Measurements from ENCODE around the gene CKS2.

CKS2 gene

DNA sequence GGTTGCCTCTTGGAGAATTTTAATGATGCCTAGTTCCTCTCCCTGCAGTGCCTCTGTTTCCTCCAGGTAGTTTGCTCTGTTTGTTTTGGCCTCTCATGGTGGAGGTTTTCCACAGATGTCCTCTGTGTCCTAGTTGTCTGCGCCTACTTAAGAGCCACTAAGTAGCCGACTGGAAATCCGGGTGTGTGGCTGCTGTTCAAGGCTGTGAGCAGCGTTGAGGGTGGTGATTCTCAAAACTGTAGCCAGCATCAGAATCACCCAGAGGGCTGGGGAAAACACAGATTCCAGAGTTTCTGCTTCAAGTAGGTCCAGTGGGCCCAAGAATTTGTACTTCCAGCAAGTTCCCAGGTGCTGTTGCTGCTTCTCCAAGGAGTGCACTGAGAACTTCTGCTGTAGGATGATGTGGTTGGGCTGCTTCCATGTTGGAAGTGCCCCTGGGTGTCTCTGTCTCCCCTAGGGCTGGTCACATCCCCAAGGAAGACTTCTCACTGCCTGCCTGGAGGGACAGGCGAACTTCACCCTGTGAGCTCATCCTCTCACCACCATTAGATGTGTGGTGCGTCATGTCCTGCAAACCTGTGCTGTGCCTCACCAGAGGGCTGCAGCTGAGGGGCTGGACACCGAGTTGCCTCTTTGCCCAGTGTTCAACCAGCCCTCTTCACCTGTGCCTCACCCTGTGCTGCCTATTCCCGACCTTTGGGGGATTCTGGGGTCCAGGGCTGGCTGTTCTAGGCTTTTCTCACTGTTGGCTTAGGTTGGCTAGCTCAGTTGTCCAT lies 42.1 kb downstream of the CKS2 start:
- peak overlapping the region; percentile 93 for H3K27ac Mint-ChIP-seq
- no peaks in the 10 kb centered on the region for H3K27me3 Mint-ChIP-seq
- H3K4me3 Mint-ChIP-seq = no peak overlapping the region
- no peaks in the 10 kb centered on the region for H3K9me3 Mint-ChIP-seq
- H3K36me3 Mint-ChIP-seq = peaks cover 14% of the 10 kb centered on the region
- H3K4me1 Mint-ChIP-seq = peaks cover 36% of the 10 kb centered on the region

DNA sequence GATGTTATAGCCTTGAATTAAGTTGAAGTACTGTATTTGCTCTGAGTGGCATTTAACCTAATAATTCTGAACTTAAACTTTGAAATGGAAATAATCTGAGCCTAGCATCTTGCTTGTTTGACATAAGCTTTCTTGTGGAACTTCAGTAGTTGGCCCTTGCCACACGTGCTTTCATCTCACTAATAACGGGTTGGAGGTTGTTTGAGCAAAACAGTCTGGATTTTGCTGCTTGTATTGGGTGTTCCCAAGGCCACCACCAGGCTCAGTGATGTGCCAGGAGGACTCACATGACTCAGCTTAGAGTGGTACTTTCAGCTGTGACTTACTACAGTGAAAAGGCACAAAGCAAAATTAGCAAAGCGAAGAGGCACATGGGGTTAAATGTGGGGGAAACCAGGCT lies 43.0 kb downstream of the CKS2 start:
- Mint-ChIP-seq H3K4me1 (peaks cover 36% of the 10 kb centered on the region), H3K36me3 (peaks cover 14% of the 10 kb centered on the region), H3K9me3 (no peaks in the 10 kb centered on the region), H3K27me3 (no peaks in the 10 kb centered on the region), H3K4me3 (no peak overlapping the region), H3K27ac (no peak overlapping the region)

DNA sequence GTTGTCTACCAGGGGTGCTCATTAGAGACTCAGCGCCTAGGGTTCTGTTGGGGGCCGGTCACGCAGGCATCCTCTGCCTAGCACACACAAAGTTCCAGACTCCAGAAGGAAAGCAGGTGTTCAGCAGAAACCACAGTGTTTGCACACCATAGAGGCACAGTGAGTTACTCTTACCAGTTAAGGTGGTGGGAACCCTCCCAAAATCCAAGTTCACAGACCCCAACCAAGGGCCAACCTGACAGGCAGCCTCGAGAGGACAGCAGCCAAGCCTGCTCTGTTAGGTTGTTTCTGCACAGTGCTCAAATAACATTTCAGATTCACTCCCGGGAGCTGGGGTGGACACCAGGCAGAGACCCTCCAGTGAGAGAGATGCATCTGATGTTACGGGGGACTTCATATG lies 43.5 kb downstream of the CKS2 start:
- Mint-ChIP-seq H3K9me3 (no peaks in the 10 kb centered on the region), H3K4me3 (no peak overlapping the region), H3K27ac (no peak overlapping the region), H3K27me3 (no peaks in the 10 kb centered on the region), H3K36me3 (peaks cover 13% of the 10 kb centered on the region), H3K4me1 (peaks cover 36% of the 10 kb centered on the region)

DNA sequence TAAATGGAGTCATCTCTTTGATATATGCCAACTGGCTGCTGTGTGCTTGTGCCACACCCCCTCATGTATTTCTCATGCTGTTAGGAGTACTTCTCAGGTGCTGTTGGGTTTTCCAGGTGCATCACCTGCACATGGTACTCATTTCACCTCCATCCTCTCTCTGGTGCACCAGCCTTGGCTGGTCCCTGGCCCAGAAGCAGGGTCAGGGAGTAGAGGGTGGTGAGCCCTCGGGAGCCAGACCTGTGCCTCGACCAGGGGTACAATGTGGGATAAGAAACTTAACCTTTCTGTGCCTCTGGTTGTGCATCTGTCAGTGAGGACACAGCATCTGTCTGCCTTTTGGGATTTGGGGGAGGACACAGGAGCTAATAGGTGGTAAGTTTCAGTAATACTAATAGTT lies 45.8 kb downstream of the CKS2 start:
- Mint-ChIP-seq H3K36me3 (peaks cover 17% of the 10 kb centered on the region), H3K4me3 (no peak overlapping the region), H3K27ac (no peak overlapping the region)

DNA sequence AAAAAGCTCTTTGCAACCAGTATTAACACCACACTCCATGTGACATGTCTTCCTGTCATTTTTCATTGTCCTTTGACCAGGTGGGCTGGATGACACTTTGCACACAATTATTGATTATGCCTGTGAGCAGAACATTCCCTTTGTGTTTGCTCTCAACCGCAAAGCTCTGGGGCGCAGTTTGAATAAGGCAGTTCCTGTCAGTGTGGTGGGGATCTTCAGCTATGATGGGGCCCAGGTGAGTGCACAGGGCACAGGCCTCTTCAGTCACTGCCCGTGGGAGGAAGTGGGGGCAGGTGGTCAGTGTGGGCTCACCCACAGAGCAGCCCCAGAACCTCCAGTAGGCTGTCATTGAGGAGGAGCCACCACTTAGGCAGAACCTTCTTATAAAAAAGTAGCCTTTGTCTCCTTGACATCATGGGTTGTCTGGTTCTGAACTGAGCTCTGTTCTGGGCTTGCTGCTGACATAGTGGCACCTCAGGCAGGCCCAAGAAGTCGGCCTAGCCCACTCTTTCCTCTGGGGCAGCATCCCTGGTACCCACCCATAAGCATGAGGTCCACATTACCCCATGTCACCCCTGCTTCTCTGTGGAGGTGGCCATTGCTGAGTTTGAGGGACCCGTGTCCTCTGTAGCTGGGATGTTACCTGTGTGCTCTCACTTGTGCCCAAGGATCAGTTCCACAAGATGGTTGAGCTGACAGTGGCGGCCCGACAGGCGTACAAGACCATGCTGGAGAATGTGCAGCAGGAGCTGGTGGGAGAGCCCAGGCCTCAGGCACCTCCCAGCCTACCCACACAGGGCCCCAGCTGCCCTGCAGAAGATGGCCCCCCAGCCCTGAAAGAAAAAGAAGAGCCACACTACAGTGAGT lies 46.6 kb downstream of the CKS2 start:
- Mint-ChIP-seq H3K9me3 (no peaks in the 10 kb centered on the region), H3K4me3 (no peak overlapping the region), H3K4me1 (peaks cover 16% of the 10 kb centered on the region), H3K27ac (peak overlapping the region; percentile 91), H3K36me3 (peaks cover 15% of the 10 kb centered on the region), H3K27me3 (no peaks in the 10 kb centered on the region)

More for the DNA sequence above, 45.8 kb downstream of the CKS2 start:
- peaks cover 24% of the 10 kb centered on the region for H3K4me1 Mint-ChIP-seq
- H3K27me3 Mint-ChIP-seq = no peaks in the 10 kb centered on the region
- H3K9me3 Mint-ChIP-seq = no peaks in the 10 kb centered on the region

DNA sequence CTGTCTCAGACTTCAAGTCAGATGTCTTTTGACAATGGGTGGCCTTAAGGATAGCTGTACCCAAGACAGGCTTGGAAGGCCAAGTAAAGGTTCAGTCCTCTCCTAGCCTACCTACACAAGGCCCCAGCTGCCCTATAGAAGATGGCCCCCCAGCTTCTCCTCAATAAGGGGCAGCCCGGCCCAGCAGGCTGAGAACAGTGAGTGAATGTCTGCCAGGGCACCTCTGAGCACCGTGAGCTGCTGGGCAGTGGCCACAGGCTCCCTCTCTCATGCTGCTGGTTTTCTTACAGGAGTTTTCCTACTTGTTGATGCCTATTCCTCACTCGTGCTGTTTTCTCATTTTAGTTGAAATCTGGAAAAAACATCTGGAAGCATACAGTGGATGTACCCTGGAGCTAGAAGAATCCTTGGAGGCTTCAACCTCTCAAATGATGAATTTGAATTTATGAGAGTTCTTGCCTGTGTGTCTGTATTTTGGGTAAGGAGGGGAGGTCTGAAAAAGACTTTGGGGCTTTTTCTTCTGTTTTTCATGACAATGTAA lies 47.5 kb downstream of the CKS2 start:
- H3K27ac Mint-ChIP-seq = peak overlapping the region; percentile 60
- peaks cover 12% of the 10 kb centered on the region for H3K4me1 Mint-ChIP-seq
- H3K4me3 Mint-ChIP-seq = no peak overlapping the region
- H3K9me3 Mint-ChIP-seq = no peaks in the 10 kb centered on the region
- H3K27me3 Mint-ChIP-seq = no peaks in the 10 kb centered on the region
- H3K36me3 Mint-ChIP-seq = peaks cover 15% of the 10 kb centered on the region

DNA sequence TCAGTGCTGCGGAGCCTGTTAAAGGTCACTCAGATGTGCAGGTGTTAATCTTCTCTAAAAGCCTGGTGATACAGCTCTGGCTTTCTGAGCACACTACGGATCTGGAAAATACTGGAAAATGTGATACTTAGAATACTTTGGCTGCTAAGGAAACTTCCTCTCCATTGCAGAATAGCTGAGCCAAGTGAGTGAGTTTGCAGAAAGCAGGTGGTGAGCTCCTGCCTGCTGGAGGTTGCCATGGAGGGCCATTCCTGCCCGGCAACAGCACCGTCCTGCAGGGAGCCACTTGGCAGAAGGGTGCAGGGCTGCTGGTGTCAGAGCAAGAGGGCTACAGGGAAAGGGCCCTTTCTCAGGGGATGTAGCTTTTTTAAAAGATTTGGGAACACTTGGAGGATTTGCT lies 48.0 kb downstream of the CKS2 start:
- Mint-ChIP-seq H3K27ac (peak overlapping the region; percentile 60), H3K27me3 (no peaks in the 10 kb centered on the region), H3K36me3 (peaks cover 15% of the 10 kb centered on the region), H3K4me3 (no peak overlapping the region), H3K4me1 (peaks cover 7% of the 10 kb centered on the region), H3K9me3 (no peaks in the 10 kb centered on the region)

DNA sequence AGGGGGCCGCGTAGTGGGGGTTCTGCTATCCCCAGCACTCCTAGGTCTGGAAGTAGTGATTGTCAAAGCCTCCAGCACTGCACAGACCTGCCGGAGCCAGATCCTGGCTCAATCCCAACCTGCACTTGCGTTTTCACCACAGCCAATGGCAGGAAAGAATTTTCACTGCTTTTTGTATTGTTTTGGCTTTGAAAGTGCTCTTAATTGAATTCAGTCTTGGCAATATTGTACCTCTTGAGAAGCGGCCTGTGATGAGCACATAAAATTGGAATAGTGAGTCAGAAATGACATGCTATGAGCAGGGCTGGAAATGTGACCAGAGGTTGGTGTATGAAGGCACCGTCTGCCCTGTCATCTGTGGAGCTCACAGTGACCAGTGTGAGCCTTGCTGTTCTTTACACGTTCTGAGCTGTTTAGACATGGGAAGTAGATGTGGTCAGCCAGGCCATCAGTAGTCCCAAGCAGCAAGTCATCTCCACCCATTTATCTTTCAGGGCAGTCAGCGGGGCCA lies 48.8 kb downstream of the CKS2 start:
- H3K27me3 Mint-ChIP-seq = no peaks in the 10 kb centered on the region
- H3K27ac Mint-ChIP-seq = peak overlapping the region; percentile 80
- no peaks in the 10 kb centered on the region for H3K9me3 Mint-ChIP-seq
- no peak overlapping the region for H3K4me3 Mint-ChIP-seq
- H3K4me1 Mint-ChIP-seq = peaks cover 5% of the 10 kb centered on the region
- H3K36me3 Mint-ChIP-seq = peaks cover 15% of the 10 kb centered on the region

DNA sequence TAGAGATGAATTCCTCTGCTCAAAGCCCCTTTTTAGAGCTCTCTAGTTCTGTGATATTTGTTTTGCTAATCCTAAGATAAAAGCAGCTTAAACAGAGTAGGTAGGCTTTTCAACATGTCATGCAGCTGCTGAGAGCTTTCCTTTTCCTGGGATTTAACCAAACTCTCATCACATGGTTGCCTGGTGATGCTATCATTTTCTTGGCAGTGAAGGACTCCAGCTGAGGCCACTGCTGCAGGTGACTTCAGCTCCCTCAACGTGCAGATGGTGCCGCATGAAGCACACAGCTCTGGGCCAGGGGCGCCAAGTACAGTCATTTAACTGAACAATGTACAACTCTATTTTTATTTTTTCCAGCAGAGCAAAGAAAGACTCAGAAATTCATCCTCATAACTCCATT lies 49.5 kb downstream of the CKS2 start:
- Mint-ChIP-seq H3K36me3 (peaks cover 15% of the 10 kb centered on the region), H3K4me1 (peaks cover 5% of the 10 kb centered on the region), H3K27me3 (no peaks in the 10 kb centered on the region), H3K4me3 (no peak overlapping the region), H3K27ac (peak overlapping the region; percentile 35), H3K9me3 (no peaks in the 10 kb centered on the region)

DNA sequence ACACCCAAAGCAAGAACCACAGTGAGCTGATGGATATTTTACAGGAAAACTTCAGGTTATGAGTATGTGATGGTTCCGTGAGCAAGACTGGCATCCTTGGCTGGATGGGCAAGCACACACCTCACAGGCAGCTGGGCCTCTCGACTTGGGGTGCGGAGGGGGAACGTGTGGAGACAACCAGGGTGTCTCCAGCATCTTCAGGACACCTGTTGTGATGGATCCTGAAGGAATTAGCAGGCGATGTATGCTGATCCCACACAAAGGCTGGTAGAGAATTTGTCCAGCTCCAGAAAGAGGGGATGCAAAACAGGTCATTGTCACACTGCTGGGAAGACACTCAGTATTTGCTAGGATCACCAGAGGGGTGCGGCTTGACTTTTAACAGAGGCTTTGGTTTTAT lies 50.0 kb downstream of the CKS2 start:
- Mint-ChIP-seq H3K4me3 (no peak overlapping the region), H3K9me3 (no peaks in the 10 kb centered on the region), H3K36me3 (peaks cover 13% of the 10 kb centered on the region), H3K27me3 (no peaks in the 10 kb centered on the region), H3K27ac (no peak overlapping the region), H3K4me1 (peaks cover 5% of the 10 kb centered on the region)

DNA sequence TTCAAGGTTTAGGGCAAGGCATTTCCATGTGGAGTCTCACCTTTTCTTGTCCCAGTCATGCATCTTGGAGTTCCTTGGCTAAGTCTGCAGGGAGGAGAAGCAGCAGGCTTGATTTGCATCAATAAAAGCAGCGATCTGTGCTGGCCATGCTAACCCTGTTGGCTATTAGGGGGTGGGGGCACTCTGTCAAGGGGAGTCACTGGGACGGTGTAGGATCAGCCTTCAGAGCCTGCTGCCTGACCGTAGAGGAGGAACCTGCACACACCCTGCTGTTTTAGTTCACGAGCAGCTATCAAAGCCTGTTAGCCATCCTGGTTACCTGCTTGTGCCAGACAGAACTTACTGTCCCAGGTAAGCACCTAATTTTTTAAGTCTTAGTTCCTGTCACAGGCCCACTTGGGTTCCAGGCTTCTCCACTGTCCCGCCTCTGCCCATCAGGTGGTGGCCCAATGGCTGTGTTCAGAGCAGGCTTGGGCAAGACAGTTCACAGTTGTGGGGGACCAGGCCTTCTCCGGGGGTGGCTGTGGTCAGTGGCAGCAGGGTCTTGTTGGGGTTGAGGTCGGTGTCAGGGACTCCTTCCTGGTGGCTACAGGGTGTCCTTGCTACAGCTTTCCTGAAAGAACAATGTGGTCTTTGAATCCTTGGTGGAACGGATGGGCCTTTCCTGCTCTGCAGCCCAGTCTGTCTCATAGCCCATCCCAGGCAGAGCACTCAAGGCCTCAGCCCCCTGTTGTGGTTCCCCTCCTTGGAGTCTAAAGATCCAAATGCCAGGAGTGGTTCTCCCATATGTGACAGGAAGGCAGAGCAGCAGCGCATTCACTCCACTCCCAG lies 51.0 kb downstream of the CKS2 start:
- Mint-ChIP-seq H3K4me3 (no peak overlapping the region), H3K27me3 (no peaks in the 10 kb centered on the region), H3K27ac (peak overlapping the region; percentile 23), H3K4me1 (peaks cover 13% of the 10 kb centered on the region), H3K36me3 (peaks cover 11% of the 10 kb centered on the region), H3K9me3 (no peaks in the 10 kb centered on the region)

DNA sequence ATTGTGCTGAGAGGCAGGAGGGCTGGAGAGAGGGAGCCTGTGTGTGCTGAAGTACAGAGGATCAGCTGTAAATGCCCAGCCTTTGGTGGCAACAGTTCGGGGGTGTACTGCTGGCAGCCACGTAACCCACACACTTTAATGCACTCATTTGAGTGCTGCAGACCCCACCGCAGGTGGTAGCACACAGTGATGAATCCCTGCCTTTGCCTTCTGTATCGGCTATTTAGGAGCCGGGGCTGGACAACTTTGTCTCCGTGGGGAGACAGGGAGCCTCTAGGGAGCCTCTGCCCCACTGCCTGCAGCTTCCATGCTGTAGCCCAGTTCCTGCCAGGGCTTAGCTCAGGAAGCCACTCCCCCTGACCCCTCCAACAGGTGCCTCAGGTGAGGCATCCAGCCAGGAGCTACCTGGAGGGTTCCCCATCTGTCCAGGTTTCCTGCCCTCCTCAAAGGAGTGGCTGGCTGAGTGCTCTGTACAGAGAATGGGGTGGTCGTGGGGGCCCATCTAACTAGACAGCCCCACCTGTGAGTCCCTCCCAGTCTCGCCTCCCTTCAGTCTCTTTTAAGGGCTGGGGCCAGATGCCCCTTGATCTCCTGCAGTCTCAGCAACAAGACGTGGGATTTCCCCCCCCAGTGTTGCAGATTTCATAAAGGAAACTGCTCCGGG lies 51.8 kb downstream of the CKS2 start:
- Mint-ChIP-seq H3K9me3 (no peaks in the 10 kb centered on the region), H3K36me3 (peaks cover 11% of the 10 kb centered on the region), H3K4me1 (peaks cover 14% of the 10 kb centered on the region), H3K4me3 (no peak overlapping the region), H3K27ac (no peak overlapping the region), H3K27me3 (no peaks in the 10 kb centered on the region)

DNA sequence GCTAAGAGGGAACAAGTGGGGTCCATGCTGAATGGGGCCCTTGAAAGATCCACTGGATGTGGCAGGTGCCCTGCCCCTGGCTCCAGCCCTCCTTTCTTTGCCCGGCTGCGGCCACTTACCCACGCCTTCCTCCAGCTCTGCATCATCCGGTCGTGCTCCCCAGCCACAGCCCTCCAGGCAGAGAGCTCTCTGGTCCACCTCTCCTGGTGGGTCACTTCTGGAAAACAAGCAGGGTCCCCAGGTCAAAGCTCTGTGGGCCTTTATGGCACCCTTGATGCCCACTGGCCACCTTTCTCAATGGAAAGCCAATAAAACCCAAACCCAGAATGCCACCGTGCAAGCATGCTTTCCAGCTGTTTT lies 52.3 kb downstream of the CKS2 start:
- Mint-ChIP-seq H3K4me1 (peaks cover 16% of the 10 kb centered on the region), H3K9me3 (no peaks in the 10 kb centered on the region), H3K4me3 (no peak overlapping the region), H3K36me3 (peaks cover 11% of the 10 kb centered on the region), H3K27ac (no peak overlapping the region), H3K27me3 (no peaks in the 10 kb centered on the region)

DNA sequence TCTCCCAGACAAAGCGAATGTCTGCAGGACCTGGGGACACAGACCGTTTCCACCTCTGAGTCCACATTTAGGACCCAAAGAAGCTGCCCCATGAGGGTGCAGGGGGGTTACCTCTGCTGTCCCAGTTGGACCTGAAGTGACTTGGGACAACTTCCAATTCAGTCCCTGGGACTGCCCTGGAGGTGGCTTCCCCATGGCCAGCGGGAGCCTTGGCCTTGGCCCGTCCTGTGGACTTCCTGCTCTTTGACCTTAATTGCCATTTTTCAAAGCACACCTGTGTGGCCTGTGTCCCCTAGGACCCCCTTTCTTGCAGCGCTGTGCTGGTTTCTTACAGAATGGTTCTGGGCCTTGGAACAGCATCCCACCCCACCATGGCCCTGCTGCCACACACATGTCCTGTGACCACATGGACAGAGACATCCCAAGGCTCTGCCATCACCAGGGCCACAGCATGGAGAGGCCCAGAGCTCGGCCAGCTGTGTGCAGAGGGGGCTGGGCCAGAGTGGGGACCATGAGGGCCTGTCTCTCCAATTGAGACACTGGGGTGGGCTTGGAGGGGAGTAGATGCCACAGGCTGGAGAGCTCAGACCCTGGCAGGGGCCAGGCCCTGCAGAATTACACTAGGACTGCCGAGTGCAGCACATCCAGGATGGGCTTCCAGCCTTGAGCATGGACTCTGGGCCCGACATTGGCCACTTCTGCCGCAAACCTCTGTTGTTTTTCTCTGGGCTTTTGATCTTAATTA lies 53.1 kb downstream of the CKS2 start:
- Mint-ChIP-seq H3K36me3 (peaks cover 11% of the 10 kb centered on the region), H3K4me3 (no peak overlapping the region), H3K27ac (no peak overlapping the region), H3K27me3 (no peaks in the 10 kb centered on the region), H3K4me1 (peaks cover 22% of the 10 kb centered on the region), H3K9me3 (no peaks in the 10 kb centered on the region)
